C4-2B (cell line): Measurements from ENCODE around the gene FRMD7.

ENCODE experiments used
- CTCF ChIP-seq: fragments of 450-650 bp; conservative IDR thresholded peaks from 2 replicates; pipeline ENCODE4 v1.5.1; 2017; ENCODE audit warnings: mild to moderate bottlenecking
- ZFX ChIP-seq: fragments of 450-650 bp; IDR thresholded peaks from 2 replicates; pipeline ENCODE4 v1.6.1; 2017

GRCh38 chrX:132173647-132174046, 45.8 kb upstream of the FRMD7 start:
- TF ChIP-seq CTCF: no peak
- TF ChIP-seq ZFX: no peak
